Prostate gland (tissue), 2 donors: ENCODE data around the gene MCM6.

Experiments
- POLR2A ChIP-seq: fragments of 450-650 bp; IDR thresholded peaks from one replicate; pipeline ENCODE4 v1.6.1; 2016; ENCODE audit warnings: antibody characterized with exemption, mild to moderate bottlenecking
- POLR2AphosphoS5 ChIP-seq: sonication (generic); formaldehyde crosslinking; IDR thresholded peaks from one replicate; pipeline ENCODE4 v1.6.1; 2017; ENCODE audit warnings: antibody characterized with exemption
- TF ChIP-seq, protein P1 (sequence below), 4 experiments: fragments of 200-600 bp in 2 of 4; fragments of 450-650 bp in 2 of 4; sonication (generic) in 2 of 4; IDR thresholded peaks; 1 replicate in 3 of 4; 2 replicates in 1 of 4; pipeline ENCODE4 v1.5.1; 2016 to 2019; ENCODE audit warnings: antibody characterized with exemption in 4 of 4, mild to moderate bottlenecking in 2 of 4, moderate library complexity in 2 of 4

DNA sequence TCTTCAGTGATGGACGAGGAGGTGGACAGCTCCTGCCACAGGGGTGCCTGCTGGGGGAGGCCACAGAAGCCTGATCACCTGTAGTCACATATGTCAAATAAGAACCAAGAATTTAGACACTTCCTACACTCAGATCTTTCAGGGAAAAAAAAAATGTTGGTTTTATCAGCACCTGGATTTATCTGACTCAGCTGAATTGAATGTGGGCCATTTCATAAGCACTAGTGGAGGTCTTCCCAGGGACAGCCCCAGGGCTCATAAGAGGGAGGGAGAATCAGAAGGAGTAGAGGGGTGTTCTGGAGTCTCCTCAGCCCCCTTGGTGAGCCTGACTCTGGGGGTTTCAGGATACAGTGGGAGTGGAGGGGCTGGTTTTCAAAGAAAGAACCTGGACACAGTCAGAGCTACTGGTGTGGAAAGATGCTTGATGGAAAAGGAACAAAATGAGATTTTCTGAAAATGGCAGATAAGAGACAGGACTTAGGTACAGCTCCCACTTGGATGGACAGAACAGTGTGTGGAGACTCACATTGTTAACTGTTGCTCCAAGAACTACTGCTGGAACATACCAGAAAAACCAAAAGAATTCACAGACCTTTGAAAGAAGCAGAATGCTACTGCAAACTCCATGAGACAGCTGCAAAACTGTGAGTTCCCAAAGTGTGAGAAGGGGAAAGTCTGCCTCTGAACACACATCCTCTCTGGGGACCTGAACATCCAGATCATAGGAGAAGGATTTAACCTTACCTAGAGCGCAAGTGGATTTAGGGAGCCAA is 84.6 kb downstream of the MCM6 start:
- TF ChIP-seq, protein P1, sequence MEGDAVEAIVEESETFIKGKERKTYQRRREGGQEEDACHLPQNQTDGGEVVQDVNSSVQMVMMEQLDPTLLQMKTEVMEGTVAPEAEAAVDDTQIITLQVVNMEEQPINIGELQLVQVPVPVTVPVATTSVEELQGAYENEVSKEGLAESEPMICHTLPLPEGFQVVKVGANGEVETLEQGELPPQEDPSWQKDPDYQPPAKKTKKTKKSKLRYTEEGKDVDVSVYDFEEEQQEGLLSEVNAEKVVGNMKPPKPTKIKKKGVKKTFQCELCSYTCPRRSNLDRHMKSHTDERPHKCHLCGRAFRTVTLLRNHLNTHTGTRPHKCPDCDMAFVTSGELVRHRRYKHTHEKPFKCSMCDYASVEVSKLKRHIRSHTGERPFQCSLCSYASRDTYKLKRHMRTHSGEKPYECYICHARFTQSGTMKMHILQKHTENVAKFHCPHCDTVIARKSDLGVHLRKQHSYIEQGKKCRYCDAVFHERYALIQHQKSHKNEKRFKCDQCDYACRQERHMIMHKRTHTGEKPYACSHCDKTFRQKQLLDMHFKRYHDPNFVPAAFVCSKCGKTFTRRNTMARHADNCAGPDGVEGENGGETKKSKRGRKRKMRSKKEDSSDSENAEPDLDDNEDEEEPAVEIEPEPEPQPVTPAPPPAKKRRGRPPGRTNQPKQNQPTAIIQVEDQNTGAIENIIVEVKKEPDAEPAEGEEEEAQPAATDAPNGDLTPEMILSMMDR (IDR thresholded peaks at IDR 0.05): no peak
- TF ChIP-seq POLR2A: no peak
- TF ChIP-seq POLR2AphosphoS5: no peak
